Keratinocyte (primary cell): Measurements from ENCODE around the gene ACTA2.

ENCODE experiments used
- EZH2 ChIP-seq: IDR thresholded peaks from one replicate; pipeline ENCODE4 v1.6.1; 2012; ENCODE audit warnings: inconsistent platforms, mild to moderate bottlenecking, low read length, moderate library complexity
- TF ChIP-seq, protein P1 (sequence below), 3 experiments: IDR thresholded peaks in 1 of 3; conservative IDR thresholded peaks in 1 of 3; optimal IDR thresholded peaks in 1 of 3; 2 replicates in 2 of 3; 3 replicates in 1 of 3; pipeline versions ENCODE3 to v1.5.1; 2011; ENCODE audit warnings: low read length in 3 of 3, mild to moderate bottlenecking in 3 of 3, moderate library complexity in 2 of 3, control low read depth in 1 of 3, inconsistent platforms in 1 of 3; ENCODE audit not compliant: insufficient read depth in 2 of 3; ENCODE audit errors: extremely low read depth in 1 of 3

DNA sequence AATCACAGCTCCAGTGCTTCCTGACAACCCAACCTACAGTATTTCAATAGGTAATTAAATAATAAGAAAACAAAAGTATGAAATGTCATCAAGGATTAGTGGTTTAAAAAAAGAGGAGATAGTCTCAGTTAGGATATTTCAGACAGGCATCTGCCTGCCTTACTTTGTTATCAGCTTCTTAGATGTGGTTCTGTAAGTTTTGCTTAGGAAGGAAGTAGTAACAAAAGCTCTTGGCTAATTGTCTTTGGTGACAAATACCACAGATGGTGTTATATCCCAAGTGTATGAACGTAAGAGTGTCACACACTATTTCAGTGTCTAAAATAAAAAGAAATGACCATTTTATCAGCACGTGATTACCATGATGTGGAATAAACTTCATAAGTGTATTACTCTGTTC is 9.8 kb upstream of the ACTA2 start:
- TF ChIP-seq, protein P1, sequence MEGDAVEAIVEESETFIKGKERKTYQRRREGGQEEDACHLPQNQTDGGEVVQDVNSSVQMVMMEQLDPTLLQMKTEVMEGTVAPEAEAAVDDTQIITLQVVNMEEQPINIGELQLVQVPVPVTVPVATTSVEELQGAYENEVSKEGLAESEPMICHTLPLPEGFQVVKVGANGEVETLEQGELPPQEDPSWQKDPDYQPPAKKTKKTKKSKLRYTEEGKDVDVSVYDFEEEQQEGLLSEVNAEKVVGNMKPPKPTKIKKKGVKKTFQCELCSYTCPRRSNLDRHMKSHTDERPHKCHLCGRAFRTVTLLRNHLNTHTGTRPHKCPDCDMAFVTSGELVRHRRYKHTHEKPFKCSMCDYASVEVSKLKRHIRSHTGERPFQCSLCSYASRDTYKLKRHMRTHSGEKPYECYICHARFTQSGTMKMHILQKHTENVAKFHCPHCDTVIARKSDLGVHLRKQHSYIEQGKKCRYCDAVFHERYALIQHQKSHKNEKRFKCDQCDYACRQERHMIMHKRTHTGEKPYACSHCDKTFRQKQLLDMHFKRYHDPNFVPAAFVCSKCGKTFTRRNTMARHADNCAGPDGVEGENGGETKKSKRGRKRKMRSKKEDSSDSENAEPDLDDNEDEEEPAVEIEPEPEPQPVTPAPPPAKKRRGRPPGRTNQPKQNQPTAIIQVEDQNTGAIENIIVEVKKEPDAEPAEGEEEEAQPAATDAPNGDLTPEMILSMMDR (optimal IDR thresholded peaks at IDR 0.05 in 1 of 3, IDR thresholded peaks at IDR 0.05 in 1 of 3, conservative IDR thresholded peaks at IDR 0.05 in 1 of 3; ENCODE audit: extremely low read depth in 1 of 3, insufficient read depth in 2 of 3, low read length in 3 of 3) = no peak
- no peak for TF ChIP-seq EZH2
